ENCODE results near the gene PTPRN2. TPM values are rescaled to one million over a fixed set of nuclear protein-coding genes. Genes with fewer than 3 reads are reported as not detected.

The PTPRN2 gene
- total and polyA plus RNA-seq, 2 donors (not counting 3 experiments of a cell fraction or from before 2014, with no cell fraction given), result 0.62 to 0.88 TPM

- Histone ChIP-seq H3K4me1 (ENCODE audit: control insufficient read depth, extremely low read depth, insufficient read depth, low read length) (no peaks in the 10 kb centered on the region), H3K36me3 (ENCODE audit: control insufficient read depth in 2 of 2, extremely low read depth in 1 of 2, insufficient read depth in 2 of 2, low read length in 2 of 2) (no peaks in the 10 kb centered on the region), H4K20me1 (replicated peaks; ENCODE audit: control insufficient read depth, extremely low read depth, insufficient read depth, low read length) (no peaks in the 10 kb centered on the region), H2AFZ (ENCODE audit: low read depth, low read length) (no peak overlapping the region), H3K9me1 (replicated peaks; ENCODE audit: control insufficient read depth, extremely low read depth, insufficient read depth, low read length) (no peaks in the 10 kb centered on the region), H3K4me2 (ENCODE audit: insufficient read depth, low read length) (no peak overlapping the region), H3K27me3 (ENCODE audit: control insufficient read depth in 2 of 2, insufficient read depth in 2 of 2, low read length in 2 of 2) (no peaks in the 10 kb centered on the region), H3K79me2 (ENCODE audit: control insufficient read depth, insufficient read depth, low read length) (no peaks in the 10 kb centered on the region), H3K4me3 (replicated peaks in 1 of 3; ENCODE audit: insufficient read depth in 1 of 3, low read depth in 1 of 3, low read length in 3 of 3) (no peak overlapping the region), H3K9me3 (replicated peaks; ENCODE audit: control insufficient read depth, insufficient read depth, low read length) (peaks cover 27% of the 10 kb centered on the region), H3K27ac (ENCODE audit: insufficient read depth, low read depth, low read length) (no peak overlapping the region), H3K9ac (replicated peaks; ENCODE audit: extremely low read depth, insufficient read depth, low read length) (no peak overlapping the region)
- dilution Hi-C loops (cut with MboI; ENCODE audit: extremely low pct_ligation_motif_present, low sequenced_read_pairs), result no loop called here
- DNase-seq (ENCODE audit: low read depth, low spot score) (no peak), FAIRE-seq (no peak)
- CTCF ChIA-PET, result no interaction called here
- TF ChIP-seq POLR2AphosphoS5 (IDR thresholded peaks at IDR 0.05; ENCODE audit: insufficient read depth, low read depth, low read length) (no peak), GATA2 (IDR thresholded peaks at IDR 0.05; ENCODE audit: insufficient read depth, insufficient read length, low read depth, low read length) (no peak), MYC (IDR thresholded peaks at IDR 0.05; ENCODE audit: low read depth, low read length) (no peak), CTCF (IDR thresholded peaks at IDR 0.05; ENCODE audit: extremely low read depth in 1 of 2, insufficient read depth in 1 of 2, low read depth in 1 of 2, low read length in 2 of 2) (no peak), POLR2A (IDR thresholded peaks at IDR 0.05; ENCODE audit: low read depth, low read length) (no peak), EZH2 (IDR thresholded peaks at IDR 0.05; ENCODE audit: borderline replicate concordance, low read depth, low read length, severe bottlenecking) (no peak), MAX (IDR thresholded peaks at IDR 0.05; ENCODE audit: insufficient read depth, insufficient read length) (no peak), FOS (IDR thresholded peaks at IDR 0.05; ENCODE audit: borderline replicate concordance, insufficient read depth, low read length) (no peak), JUN (IDR thresholded peaks at IDR 0.05; ENCODE audit: borderline replicate concordance, insufficient read depth, insufficient read length, low read depth) (no peak)
- POLR2A ChIA-PET, result no interaction called here
- intact Hi-C loops (cut with micrococcal nuclease), result no loop called here
- no TSS peak for BruUV-seq (replicated peaks)
These were observed 477.5 kb downstream of the PTPRN2 start for GRCh38 chr7:158110034-158110590.

All from endothelial cell of umbilical vein (primary cell).